GM04503 (cell line): ENCODE measurements around the gene STUM.

ENCODE experiments used
- DNase-seq: peaks from one replicate; pipeline ENCODE4 v3.0.0-alpha.2; 2012; ENCODE audit warnings: low read depth

STUM gene

DNA sequence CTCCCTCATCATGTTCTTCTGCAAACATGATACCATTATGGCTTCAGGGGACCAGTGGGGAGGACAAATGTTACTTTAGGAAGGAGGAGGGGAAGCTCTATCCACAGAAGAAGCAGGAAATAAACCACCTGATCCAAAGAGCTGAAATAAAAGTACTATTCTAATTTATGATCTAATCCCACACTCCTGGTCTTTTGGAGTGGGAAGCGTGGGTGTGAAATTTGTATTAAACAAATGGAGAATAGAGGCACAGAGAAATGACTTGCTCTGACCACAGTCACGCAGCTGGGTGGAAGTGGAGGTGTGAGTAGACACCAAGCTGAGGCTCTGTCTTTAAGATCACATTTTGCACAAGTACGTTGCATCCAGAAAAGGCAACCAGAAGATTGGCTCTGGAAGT, 14.5 kb upstream of the STUM start:
- no peak for DNase-seq

DNA sequence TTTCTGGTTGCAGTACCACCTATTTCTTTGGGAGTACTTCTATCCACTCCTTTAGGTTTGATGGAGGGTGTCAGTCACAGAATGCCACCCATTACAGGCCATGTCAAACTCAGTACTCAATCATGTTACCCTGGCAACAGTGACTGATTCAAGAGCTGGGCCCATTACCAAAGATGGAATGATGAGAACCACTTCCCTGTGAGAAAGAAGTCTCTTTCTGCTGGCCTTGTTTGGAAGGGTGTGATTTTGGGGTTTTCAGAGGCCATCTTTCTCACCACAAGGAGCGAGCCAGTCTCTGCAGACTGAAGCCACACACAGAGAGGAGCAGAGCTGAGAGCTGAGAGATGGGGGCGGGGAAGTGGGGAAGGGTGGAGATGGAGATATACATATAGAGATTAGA, 13.9 kb upstream of the STUM start:
- no peak for DNase-seq

DNA sequence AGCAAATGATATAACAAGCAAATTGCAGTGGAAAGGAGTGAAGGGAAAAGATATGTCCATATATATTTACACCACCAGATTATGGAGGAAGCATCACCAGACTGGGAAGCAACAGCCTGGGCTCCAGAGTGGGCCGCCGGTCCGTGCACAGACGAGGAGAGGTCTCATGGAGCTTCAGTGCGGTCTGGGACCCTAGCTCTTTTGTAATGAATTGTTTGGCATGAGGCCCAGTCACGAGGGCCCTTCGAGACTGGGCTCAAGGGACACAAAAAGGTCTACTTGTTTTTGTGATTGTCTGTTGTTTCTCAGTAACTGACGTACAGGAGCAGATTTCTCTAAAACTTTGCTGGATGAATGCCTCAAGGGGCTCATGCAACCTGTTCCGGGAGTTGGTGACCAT, 12.9 kb upstream of the STUM start:
- DNase-seq = no peak

DNA sequence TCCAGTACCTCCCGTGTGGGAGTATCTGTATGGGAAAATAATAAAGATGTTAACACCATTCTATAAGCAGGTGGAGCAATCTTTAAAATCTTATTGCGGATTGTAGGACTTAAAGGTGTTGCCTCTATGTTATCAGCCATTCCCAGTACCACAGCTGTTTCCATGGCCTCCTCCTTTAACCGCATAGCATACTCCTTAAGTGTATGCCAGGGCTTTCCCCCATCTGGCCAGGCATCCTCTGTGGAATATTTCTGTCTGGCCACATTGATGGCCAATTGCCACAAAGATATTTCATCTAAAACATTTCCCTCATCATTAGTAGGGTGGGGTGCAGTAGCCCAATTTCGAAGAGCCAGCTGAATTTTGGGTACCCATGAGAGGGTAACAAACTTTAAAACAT, 7.3 kb upstream of the STUM start:
- no peak for DNase-seq

DNA sequence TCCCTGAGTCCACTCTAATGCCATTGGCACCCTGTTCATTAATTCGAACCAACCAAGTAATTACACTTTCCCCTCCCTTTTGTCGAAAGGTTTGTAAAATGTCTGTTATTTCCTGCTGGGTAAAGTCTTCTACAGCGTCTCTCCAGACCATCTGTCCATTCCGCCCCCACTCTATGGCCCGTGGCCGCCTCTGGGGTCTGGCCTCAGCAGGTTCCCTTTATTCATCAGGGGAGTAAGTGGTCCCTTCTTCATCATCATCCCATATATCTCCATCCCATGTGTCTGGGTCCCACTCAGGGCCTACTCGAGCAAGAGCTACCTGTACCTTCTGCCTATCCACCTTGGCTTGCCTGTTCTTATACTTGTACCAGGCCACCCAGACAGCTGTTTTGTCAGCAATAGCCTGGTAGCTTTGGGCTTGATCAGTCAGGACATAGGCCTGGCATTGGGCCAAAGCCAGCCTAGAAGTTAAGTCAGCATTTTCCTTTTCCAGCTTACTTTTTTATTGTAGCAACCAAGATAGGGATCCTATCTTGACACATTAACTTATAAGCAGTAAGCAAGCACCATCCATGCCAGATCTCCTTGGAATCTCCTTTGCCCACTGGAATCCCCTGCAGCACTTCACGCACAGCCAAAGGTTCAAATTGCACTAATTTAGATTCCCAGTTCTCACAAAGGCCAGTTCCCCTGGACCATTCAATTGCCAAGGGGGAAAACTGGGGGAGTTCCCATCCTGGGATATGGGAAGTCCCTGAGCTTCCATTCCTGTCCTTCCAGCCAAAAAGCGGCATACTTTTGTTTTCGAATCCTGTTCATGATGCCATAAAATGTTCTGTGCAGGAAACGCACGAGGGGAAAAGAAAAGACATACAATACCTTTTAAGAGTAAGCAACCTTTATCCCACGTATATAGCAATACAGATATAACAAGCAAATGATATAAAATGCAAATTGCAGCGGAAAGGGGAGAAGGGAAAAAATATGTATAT, 6.6 kb upstream of the STUM start:
- DNase-seq = no peak

DNA sequence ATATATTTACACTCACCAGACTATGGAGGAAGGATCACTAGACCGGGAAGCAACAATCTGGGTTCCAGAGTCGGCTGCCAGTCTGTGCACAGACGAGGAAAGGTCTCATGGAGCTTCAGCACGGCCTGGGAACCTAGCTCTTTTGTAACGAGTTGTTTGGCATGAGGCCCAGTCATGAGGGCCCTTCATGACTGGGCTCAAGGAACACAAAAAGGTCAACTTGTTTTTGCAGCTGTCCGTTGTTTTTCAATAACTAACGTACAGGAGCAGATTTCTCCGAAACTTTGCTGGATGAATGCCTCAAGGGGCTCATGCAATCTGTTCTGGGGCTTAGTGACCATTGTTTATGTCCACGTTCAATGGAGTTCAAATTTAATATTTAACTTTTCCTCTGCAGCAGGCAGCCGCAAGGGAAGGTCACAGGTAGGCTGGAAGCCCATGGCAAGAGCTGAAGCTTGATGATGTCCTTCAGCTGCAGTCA, 5.9 kb upstream of the STUM start:
- no peak for DNase-seq

DNA sequence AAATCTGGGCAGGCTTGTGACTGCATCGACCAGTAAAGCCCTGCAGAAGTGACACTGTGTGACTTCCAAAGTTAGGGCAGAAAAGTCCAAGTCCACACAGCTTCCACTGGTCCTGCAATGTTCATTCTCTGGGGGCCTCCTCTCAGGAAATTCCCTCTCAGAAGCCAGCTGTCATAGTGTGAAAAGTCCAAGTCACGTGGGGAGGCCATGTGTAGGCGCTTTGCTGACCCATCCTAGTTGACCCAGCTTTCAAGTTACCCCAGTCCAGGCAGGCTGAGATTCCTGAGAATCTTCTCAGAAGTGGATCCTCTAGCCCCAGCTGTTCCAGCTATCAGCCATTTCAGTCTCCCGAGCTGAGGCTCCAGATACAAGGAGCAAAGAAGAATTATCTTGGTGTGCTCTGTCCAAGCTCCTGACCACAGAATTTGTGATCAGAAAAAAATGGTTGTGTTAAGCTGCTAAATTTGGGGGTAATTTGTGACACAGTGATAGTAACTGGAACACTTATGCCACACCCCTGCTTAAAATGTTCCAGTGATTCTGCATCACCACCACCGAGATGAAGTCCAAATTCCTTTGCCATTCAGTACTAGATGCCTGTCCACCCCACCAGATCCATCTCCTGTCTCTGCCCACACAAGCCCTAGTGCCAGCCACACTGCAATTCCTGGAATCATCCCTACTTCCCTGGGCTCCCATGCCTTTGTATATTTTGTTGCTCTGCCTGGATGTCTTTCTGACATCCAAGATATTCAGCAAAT, 2.5 kb upstream of the STUM start:
- DNase-seq = no peak

DNA sequence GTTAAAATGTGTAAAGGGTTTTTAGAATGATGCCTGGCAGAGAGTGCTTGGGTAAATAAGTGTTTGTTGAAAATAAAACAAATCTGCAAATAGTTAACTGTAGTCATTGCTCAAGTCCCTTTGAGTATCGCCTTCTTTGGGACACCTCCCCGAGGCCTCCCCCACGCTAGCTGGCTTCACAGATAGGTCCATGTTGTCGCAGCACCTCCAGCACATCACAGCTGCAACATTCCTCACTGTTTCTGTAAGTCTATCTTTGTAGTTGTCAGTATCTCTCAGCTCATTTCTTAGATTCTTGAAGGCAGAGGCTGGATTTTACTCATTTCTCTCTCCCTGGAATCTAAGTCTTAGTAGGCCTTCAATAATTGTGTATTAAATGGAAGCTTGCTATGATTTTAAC, 1.6 kb upstream of the STUM start:
- no peak for DNase-seq

DNA sequence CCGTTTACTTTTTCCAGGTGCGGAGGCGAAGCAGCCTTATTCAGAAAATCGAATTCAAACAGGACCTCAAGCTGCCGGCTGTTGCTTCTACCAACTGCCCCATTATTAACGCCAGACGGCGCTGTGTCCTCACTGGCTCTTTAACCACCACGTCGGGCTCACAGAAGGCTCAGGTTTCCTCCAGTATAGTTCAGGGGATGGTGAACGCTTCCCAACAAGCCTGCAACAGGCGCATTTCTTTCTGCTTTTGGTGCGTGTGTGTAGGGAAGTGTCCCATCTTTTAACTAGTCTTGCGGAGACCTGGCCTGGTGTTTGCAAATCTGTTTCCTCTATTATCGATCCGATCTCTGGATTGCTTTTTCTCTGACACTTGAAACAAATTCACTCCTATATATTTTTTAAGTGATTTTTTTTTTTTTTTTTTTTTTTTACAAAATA, 791 bp upstream of the STUM start:
- DNase-seq = peak; percentile 35

DNA sequence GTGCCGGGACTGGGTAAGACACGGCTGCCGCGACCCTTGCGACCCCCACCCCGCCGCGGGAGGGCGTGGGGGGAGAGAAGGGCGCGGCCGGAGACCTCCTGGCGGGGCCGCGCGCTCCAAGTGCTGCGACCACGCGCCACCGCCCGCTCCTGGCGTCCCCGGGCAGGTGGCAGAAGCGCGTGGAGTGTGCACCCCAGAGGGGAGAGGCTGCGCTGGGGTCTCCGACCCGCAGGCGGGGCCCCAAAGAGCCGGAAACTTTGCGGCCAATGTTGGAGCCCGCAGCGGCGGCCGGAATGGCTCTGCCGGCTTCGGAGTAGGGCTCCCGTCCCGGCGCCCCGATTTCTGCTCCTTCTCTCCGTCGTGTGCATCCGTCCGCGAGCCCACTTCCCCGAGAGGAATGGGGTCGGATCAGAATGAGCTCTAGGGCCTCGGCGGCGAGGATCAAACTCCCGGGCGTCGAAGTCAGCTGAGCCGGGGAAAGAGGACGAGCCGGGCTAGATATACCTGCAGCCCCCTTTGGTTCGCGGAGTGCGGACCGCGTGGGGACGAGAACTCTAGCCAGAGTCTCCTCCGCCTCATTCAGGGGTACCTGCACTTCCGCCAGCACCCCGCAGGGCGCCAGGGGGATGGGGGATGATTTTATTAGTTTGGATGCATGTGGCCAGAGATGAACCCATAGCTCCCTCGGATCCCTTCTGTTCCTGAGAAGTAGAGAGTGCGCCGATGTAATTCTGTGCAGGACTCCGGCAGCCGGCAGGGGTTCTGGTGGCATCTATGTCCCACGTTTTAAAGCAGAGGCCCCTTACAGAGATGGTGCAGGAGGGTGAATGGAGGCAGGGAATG, 751 bp downstream of the STUM start:
- no peak for DNase-seq

DNA sequence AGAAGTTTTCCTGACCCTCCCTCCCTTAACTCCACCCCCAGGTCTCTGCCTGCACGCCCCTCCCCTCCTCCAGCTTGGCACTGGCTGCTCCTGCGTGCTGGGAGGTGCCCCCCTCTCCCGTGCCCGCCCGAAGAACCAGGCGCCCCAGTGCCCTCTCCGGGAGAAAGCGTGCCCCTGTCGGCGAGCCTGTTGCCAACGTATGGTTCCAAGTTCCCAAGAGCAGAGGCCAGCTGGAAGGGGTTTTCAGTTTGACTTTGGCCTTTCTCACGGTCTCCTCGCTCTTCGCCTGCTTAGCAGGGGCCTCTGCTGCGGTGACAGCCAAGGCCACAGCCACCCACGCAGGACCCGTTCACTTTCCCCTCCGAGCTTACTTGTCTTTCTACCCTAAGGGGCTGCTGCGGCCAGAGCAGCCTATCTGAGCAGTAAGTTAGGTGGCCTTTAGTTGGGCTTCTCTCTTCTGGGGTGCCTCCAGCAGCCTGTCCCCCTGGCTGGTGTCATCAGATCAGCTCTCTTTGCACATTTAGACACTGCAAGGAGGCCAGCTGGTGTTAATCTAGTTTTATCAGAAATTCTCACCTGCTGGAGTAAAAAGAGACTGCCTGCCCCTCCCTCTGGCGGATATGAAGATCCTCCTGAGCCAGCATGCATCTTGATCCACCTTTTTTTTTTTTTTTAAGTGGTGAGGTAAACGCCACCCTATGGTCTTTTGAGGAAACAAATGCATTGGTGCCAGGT, 1.5 kb downstream of the STUM start:
- DNase-seq = no peak

DNA sequence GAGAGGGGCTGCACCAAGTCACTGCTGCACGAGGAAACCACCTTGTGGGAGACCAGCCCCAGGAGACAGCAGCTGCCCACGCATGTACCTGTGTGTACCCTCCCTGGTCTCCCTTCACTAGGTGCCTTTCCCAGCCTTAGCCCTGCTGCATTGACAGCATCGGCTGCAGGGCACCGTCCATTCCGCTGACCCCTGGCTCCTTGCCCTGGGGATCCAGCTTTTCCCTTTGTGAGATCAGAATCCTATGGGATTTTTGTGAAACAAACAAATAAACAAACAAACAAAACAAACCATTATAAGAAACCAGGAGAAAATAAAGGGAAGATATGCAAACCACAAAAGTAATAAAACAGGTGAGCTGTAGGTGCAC, 2.1 kb downstream of the STUM start:
- DNase-seq = no peak

DNA sequence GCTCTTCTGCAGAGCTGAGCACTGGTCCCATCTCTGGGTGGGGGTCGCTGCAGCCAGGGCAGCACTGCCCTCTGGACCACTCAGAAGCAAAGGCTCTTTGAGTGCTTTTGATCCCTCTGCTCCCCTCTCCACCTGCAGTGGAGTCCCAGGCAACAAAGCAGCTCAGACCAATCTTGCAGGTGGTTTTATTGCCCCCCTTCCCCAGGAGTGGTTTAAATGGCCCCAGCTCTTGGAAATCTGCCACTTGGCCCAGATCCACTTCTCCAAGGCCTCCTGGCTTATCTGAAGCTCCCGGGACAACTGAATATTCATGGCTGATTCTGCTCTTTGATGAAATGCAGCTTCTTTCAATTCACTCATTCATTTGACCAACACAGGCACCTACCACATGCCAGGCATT, 2.7 kb downstream of the STUM start:
- DNase-seq = no peak

DNA sequence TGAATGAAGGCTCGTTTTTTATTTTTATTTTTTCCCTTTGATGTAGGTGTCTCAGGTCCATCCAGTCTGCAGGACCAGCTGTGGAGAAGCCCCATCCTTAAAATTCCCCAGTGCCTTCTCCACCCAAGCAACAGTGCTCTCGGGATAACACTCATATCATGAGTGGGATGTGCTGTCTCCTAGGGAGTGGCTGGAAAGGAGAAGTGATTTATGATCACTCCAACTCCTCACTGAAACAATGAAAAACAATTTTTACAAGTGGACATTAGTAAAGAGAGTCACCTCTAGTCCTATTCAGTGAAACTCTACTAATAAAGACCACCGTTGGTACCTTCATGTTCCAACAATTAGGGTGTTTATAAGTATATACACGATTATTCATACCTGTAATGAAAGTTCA, 3.5 kb downstream of the STUM start:
- DNase-seq = no peak

DNA sequence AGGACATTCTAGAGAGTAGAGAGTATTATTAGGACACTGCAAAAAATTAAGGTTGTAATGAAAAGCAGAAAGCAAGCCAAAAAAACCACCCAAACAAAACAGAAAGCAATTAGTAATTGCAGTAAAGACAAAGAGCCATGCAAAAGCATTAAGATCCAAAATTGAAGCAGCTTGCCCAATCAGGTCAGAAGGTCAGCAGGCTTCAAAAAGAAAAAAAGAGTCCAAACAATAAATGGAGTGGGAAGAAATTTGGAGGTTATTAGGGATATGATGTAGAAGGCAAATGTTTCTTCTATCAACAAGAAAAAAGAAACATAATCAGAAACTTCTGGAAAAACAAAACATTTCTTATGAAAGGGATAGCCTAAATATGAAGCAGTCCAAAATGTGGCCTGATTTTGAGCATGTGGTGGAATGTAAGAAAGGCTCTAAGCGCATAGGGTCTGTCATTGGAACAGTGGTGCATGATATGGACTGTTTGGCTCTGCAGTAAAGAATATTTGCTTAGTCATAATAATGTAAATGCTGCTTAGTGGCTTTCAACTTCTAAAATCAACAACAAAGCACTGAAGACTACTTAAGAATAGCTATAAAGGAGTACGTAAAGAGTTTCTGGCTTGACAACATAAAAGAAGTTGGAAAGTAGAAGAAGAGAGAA, 4.8 kb downstream of the STUM start:
- DNase-seq = no peak

DNA sequence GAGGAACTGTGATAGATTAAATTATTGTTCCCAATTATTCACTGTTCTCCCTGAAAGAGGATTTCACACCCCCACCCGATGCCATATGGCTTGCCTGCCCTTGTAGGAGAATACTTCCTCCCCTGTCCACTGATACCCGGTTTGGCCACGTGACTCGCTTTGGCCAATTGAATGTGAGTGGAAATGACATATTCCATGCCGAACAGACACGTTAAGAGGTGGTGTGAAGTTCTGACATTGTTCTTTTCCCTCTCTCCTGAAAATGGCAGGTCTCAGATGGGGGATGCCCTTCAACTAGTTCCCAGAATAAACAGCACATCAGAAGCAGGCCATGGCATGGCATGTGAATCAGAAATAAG, 5.3 kb downstream of the STUM start:
- DNase-seq = no peak

DNA sequence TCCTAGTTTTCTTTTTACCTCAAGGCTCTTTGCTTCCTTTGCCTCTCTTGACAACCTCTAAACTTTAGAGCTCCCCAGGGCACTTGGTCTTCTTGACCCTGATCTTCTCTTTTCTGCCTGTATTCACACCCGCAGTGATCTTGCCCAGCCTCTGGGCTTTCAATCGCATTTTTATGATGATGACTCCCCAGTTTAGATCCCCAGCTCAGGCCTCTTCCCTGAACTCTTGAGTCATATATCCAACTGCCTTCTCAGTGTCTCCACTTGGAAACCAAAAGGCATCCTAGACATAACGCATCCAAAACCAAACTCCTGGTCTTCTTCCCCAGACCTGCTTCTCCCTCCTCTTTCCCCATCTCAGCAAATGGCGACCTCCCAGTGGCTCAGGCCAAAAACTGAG, 6.5 kb downstream of the STUM start:
- no peak for DNase-seq

DNA sequence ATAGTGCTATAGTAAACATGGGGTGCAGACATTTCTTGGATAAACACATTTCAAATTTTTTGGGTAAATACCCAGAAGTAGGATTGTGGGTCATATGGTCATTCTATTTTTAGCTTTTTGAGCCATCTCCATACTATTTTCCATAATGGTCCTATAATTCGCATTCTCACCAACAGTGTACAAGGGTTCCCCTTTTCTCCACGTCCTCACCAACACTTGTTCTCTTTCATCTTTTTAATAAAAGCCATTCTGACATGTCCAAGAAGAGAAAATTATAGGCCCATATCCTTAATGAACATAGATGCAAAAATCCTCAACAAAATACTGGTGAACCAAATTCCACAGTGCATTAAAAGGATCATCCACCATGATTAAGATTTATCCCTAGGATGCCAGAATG, 8.9 kb downstream of the STUM start:
- no peak for DNase-seq

DNA sequence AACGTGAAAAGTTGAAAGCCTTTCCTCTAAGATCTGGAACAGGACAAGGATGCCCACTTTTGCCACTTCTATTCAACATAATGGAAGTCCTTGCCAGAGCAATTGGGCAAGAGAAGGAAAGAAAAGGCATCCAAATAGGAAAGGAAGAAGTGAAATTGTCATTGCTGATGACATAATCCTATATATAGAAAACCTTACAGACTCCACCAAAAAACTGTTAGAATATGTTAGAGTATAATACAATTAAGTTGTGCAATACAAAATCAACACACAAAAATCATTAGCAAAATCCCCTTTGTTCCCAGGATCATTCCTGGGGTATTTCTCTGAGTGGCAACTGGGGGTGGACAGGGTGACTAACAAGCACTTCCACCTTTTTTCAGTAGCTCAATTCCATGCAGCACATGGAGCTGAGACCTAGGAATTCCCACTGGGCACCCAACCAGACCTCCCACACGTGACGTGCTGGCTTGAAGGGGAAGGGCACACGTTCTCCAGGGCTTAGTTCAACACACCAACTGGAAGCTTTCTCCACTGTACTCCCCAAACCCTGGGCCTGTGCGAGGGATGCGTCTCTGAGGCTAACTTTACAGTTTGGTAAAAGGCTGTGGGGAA, 9.6 kb downstream of the STUM start:
- DNase-seq = no peak

DNA sequence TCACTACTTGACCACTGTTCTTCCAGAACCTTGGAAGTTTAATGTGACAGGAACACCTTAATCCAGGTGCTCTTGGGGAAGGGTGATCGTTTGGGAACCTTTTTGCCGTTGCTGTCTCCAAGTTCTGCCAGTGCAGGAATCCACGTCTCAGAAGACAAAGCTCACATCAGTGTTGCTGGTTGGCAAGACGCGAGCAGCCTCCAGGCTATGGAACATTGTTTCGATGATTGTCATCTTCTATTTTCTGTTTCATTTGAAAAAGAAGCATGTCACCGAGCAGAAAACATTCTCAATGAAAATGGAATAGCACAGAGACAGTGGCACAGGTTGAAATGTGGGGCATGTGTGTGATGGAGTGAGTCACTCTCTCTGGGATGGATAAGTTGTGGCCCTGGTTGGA, 11.7 kb downstream of the STUM start:
- DNase-seq = no peak

DNA sequence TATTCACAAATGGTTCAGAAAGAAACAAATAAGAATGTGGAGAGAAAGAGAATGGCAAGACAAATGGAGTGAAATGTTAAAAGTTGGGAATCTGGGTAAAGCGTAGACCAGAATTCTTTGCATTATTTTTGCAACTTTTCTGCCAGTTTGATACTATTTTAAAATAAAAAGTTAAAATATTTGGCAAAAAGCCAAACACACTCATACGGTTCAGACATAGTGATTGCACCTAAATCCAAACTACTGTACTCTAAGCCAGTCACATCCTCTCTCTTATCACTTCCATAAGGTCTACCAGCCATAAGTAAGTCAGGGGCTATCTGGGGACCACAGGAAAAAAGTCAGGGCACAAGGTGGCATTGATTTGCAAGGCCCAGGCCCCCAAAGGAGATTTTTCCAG, 14.4 kb downstream of the STUM start:
- no peak for DNase-seq
